ENCODE data around the gene SYT1. TPM values are rescaled to one million over a fixed set of nuclear protein-coding genes. Genes with fewer than 3 reads are reported as not detected.

SYT1 gene
- total RNA-seq, 3 donors from 2014 or later = 1.4 to 11.8 (median 2.0) TPM

- H3K4me1 ChIP-seq (ENCODE audit: low read depth) = no peaks in the 10 kb centered on the region
- H3K4me3 ChIP-seq = no peak overlapping the region
- no peak for DNase-seq
- intact Hi-C loops (cut with DNase I, micrococcal nuclease) = no loop called here
- no peaks in the 10 kb centered on the region for H3K9me3 ChIP-seq
- no peak for TF ChIP-seq CTCF (IDR thresholded peaks at IDR 0.05)
- H3K36me3 ChIP-seq (ENCODE audit: low read depth) = no peaks in the 10 kb centered on the region
- ATAC-seq = no peak
Measured at GRCh38 chr12:79487386-79488110, 623.0 kb downstream of the SYT1 start.

Small RNAs within 50 kb of the gene (microRNA-seq; reads per million reads assigned to microRNA genes)
- gene MIR1252 = not detected
